GM06990 (cell line): ENCODE results near the gene PCYT1B.

Experiments used
- DNase-seq: peaks from one replicate; pipeline ENCODE4 v3.0.0-alpha.2; 2011; ENCODE audit not compliant: insufficient read length; ENCODE audit errors: extremely low read depth
- H3K27me3 ChIP-seq: replicated peaks from 2 replicates; pipeline ENCODE4 v1.6.0; 2011; ENCODE audit warnings: low read length; ENCODE audit not compliant: control insufficient read depth, insufficient read depth
- H3K36me3 ChIP-seq: 2 replicates; pipeline ENCODE4 v1.5.1; 2011; ENCODE audit warnings: low read length; ENCODE audit not compliant: control insufficient read depth, insufficient read depth
- H3K4me3 ChIP-seq: replicated peaks from 2 replicates; pipeline ENCODE4 v1.5.1; 2011; ENCODE audit warnings: low read depth, mild to moderate bottlenecking, control low read depth, low read length
- CTCF ChIP-seq: IDR thresholded peaks from 2 replicates; pipeline ENCODE4 v1.5.1; 2011; ENCODE audit warnings: low read length, control low read depth, mild to moderate bottlenecking, inconsistent platforms; ENCODE audit not compliant: insufficient read depth, poor library complexity, severe bottlenecking

Gene PCYT1B

DNA sequence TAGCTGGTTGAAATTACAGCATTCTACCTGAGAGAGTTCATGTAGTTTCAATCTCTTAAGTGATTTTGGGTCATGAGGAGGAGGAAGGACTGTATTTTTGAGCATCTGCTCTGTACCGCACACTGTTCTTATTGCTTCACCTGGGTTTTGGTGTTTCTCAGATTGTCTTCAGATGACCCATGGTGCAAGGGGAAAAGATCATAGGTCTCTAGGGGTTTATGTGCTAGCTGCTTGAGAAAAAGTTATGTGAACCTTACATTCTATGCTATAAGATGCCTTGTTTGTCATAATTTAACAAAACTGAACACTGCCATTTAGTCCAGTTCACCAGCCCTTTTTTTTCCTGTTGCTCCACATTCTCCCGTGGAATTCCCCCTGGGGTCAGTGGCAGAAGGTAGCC lies 121.7 kb downstream of the PCYT1B start:
- no peak for TF ChIP-seq CTCF
- H3K4me3 ChIP-seq: no peak overlapping the region

GRCh38 chrX:24520472-24520871 lies 126.7 kb downstream of the PCYT1B start:
- Histone ChIP-seq H3K4me3 (no peak overlapping the region), H3K27me3 (no peaks in the 10 kb centered on the region), H3K36me3 (no peaks in the 10 kb centered on the region)
- DNase-seq: no peak
- TF ChIP-seq CTCF: no peak

More for the DNA sequence above, 121.7 kb downstream of the PCYT1B start:
- no peak for DNase-seq
- H3K36me3 ChIP-seq: no peaks in the 10 kb centered on the region
- H3K27me3 ChIP-seq: no peaks in the 10 kb centered on the region

- TF ChIP-seq CTCF: no peak
- Histone ChIP-seq H3K4me3 (no peak overlapping the region), H3K27me3 (no peaks in the 10 kb centered on the region), H3K36me3 (no peaks in the 10 kb centered on the region)
- no peak for DNase-seq
Observed at GRCh38 chrX:24515447-24515846, 131.7 kb downstream of the PCYT1B start.

- Histone ChIP-seq H3K27me3 (no peaks in the 10 kb centered on the region), H3K4me3 (no peak overlapping the region), H3K36me3 (no peaks in the 10 kb centered on the region)
- DNase-seq: peak; percentile 40
- TF ChIP-seq CTCF: no peak
Observed at GRCh38 chrX:24513416-24513815, 133.7 kb downstream of the PCYT1B start.

DNA sequence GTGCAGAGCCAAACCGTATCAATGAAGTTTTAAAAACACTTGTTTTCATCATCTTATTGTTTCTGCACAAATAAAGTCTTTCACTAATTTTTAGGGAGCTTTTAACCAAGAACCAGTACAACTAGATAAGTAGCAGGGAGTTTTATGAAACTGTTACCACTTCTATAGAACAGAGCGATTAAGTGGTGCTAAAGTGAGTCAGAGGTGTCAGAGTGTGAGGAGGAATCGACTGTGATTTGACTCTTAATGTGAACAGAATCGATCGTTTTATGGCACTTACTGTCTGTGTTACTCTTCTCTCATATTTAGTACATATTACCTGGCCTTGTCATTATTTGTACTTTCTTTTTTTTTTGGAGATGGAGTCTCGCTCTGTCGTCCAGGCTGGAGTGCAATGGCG lies 138.8 kb downstream of the PCYT1B start:
- no peak overlapping the region for H3K4me3 ChIP-seq
- H3K36me3 ChIP-seq: no peaks in the 10 kb centered on the region
- no peak for TF ChIP-seq CTCF
- H3K27me3 ChIP-seq: no peaks in the 10 kb centered on the region; the same call in 1 of the 2 replicates
- DNase-seq: no peak
